Medulla oblongata (tissue), 1 donor: ENCODE measurements around the gene LHFPL3.
"Not testable (repeated sequence)": the region's sequence is repeated elsewhere in the genome, so short reads cannot be mapped to it uniquely, and the experiment has no call there.

Source experiments
- DNase-seq: peaks from one replicate; pipeline ENCODE4 v3.0.0-alpha.2; 2015; ENCODE audit errors: extremely low spot score

LHFPL3 gene

DNA sequence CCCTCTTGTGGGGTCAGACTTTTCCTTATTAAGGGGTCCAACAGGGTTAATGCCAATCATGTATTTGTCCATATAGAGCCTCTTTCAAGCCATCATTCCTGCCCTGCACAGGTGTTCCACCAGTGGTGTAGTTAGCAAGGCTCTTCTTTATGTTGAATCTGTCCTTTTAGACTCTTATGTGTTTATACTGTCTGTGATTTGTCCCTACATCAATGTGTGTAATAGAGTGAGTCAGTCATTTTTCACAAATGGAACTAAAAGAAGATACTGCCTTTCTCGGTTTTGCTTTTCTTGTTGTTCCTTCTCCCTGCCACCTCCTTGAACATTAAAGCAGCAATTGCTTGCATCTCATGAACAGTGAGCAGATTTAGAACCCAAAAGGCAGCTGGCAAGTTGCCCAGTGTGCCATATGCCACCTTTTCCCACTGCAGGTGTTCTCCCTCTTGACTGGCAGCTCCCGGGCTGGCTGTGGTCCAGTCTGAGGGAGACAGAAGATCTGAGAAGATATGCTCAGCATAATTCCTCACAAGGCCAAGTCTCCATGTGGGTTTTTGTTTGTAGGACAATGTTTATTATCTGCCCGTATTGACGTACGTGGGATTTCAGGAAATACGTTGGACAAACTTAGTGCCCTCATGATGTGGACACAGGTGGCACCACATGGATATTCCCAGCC is 154.1 kb downstream of the LHFPL3 start:
- DNase-seq = no peak

- no peak for DNase-seq
These were observed 158.5 kb downstream of the LHFPL3 start for GRCh38 chr7:104486931-104487330.

DNA sequence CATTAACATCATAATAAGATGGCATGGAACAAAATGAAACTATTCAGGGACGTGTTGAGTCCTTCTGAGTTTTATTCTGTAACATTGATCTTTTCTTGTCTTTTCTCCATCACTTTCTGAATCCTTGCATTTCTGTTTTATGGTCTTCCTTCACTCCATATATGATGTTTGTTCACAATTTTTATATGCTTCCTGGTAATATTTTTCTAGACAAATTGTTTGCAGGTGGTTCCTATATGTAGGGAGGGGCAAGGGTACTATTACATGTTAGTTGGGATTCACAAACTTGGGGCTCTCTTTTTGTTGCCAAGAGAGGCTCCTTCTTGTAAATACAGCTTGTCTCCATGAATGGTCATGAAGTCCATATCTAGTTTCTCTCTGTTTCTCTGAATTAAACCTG is 159.2 kb downstream of the LHFPL3 start:
- DNase-seq = no peak

- DNase-seq = no peak
These were observed 169.1 kb downstream of the LHFPL3 start for GRCh38 chr7:104497379-104497967.

DNA sequence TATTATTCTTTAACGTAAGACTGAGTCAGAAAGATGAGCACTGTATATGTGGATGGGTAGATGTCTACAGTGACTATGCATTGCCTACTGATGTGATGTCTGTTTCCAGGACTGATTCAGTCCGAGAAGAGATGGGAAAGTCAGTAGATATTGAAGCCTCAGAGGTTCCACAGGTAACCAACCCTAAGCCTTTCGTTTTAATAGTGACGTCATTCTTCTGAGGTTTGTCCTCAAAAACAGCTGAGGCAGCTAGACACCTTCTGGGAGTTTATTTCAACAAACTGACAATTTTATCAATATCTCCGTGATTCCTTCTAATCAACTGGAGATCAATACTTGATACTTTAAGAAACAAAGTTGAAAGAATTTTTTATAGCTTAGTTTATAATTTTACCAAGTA is 171.6 kb downstream of the LHFPL3 start:
- DNase-seq = no peak

DNA sequence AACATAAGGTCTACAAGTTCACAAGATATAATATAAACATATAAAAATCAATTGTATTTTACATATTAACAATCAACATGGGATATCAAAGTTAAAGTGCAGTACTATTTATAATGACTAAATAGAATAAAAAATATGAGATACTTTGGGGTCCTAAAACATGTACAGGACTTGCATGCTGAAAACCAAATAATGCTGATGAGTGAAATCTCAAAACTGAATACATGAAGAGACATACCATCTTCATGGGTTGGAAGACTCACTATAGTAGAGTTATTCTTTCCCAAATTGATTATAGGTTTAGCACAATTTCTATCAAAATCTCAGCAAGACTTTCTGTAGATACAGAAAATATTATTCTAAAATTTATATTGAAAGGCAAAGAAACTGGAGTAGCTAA is 181.5 kb downstream of the LHFPL3 start:
- no peak for DNase-seq

DNA sequence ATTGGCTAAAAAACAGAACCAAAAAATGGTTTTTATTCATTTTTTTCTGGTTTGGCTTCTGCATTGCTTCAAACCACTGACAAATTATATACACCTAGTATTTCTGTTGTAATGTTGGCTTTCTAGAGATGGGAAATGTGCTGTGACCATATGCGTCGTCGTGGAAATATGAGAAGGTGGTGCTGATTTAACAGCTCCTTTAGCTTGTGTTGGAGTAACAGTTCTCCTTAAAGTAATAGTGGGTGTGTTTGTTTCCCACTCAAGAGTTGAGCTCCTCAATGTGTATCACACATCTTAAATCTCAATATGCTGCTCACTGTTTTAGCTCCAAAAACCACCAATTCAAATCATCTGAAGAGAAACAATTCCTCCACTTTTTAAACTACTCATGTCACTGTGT is 196.4 kb downstream of the LHFPL3 start:
- DNase-seq = no peak

DNA sequence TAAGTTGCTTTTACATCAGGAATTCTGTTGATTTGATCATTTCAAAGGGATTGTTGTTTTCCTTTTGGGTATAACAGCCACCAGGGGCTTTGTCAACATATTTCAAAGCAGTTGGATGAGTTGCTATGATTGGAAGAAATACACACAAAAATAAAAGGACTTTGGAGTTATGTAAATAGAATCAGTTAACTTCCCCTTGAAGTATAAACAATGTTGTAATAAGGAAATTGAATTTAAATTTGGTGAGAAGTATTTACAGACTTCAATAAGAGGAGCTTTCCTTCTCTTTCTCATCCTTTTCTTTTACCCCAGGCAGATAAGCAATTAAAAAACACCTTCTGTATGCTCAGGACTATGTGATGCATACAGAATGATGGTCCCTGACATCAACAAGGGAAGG is 199.7 kb downstream of the LHFPL3 start:
- DNase-seq = no peak

DNA sequence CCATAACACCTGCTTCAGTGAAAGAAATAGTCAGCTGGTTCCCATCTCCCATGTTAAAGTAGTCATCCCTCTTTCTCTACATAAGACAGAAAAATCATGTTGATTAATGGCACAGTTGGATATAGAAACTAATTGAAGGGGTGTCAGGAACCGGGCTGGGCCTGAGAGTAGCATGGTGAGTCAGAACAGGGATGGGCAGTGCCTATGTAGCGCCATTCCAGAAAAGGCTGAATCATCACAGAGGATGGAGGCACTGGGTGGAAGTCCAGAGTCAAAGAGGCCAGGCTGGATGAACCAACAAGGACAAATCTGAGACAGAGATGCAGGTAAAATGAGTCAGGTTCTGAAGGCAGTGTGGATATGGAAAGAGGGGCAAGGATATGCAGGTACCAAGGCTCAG is 201.2 kb downstream of the LHFPL3 start:
- DNase-seq = no peak

- DNase-seq = no peak
These were observed 201.8 kb downstream of the LHFPL3 start for GRCh38 chr7:104530251-104530650.

GRCh38 chr7:104534149-104534548 is 205.7 kb downstream of the LHFPL3 start:
- no peak for DNase-seq

- no peak for DNase-seq
These were observed 207.4 kb downstream of the LHFPL3 start for GRCh38 chr7:104535841-104536240.

DNA sequence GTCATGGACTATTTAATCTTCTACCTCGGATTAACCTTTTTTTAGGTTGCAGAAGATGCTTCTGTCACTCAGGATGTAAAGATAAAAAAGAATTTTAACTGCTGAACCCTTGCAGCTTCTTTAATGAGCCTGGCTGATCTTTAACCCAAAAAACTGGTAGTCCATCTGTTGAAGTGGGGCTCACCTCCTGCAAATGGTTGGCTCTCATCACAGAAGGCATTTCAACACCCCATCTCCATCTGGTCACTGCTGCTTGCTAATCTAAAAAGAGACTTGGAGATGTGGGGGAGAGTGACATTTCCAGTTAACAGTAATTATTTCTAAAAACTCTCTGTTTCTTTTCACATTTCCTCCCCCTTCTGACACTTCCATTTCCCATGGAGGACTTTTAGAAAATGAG is 208.6 kb downstream of the LHFPL3 start:
- no peak for DNase-seq

DNA sequence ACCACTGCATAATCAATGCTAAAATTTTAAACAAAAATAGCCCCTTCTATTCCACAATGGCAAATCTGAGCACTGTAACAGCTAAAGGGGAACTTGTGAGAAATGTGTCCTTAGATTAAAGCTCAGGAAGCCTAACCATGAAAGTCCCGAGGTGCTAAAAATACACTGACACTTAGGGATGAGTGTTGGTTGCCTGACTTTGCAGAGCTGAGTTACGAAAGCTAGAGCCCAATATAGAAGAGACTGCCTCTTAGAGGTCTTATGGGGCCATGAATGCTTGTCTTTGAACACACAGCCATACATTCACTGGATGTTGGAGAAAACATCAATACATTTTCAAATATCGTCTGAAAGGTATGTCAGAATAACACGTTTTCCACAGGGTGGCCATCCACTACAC is 209.7 kb downstream of the LHFPL3 start:
- DNase-seq = no peak

DNA sequence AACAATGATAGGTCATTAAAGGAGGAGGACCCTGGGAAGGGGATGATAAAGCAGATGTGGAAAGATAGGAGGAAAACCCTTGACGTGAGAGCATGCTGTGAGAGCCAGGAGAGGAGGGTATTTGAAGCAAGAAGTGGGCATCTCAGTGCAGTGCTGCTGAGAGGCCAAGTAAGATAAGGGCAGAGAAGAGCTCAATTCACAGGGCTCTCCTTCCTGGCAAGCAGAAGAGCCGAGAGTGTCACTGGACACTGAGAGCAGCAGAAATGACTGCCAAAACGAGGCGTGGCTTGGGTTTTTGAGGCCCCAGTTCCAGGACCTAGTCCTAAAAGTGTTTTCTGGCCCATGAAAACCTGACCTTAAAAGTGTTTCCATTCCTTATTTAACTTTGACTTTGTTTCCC is 213.5 kb downstream of the LHFPL3 start:
- no peak for DNase-seq

DNA sequence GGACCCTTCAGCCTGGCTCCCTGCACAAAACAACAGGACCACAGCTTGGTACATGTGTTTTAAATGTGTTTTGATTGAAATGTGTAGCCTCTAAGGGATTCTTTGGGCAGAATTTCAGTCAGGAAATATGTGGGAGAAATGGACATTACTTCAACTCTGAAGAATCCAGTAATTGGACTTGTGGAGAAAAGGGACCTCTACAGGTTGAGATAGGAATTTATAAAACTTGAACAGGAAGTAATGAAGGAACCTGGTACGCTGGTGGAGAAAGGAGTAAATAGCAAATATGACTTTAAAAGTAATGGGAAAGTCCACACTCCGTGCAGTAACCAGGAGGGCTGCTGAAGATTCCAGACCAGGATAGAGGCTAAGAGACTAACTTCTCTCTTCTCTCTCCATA is 220.5 kb downstream of the LHFPL3 start:
- no peak for DNase-seq

DNA sequence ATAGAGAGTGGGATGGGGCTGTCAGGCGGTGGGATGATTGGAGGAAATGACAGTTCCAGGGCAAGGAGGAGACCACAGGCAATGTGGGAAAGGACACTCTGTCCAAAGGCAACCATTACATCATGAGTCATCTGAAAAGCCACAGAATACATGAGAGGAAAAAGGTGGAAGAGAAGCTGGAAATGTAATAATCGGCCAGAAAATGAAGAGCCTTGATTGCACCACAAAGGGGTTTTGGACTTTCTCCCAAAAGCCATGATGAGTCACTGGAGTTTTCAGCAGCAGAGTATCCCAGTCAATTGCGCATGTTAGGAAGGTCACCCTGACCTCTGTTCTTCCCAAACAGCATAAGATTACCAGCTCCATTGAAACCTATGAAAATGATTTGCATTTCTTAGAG is 222.0 kb downstream of the LHFPL3 start:
- DNase-seq = no peak

DNA sequence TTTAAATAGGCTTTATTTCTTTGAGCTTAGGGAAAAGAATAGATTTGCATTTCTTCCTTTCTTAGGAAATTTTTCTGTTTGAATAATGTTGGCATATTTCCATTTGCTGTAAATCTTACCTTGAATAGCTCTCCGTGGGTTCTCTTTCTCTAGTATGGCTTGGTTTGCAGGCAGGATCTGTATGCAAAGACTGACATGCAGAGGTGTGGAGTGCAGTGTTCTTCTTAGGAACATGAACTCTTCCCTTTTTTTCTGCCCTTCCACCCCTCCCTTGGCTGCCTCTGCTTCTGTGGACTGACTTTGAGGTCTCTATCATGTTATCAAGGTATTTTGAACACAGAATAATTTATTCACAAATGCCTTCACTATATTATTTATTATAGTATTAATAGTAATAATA is 222.8 kb downstream of the LHFPL3 start:
- no peak for DNase-seq

- peak; percentile 43 for DNase-seq
These were observed 223.7 kb downstream of the LHFPL3 start for GRCh38 chr7:104552102-104552501.

DNA sequence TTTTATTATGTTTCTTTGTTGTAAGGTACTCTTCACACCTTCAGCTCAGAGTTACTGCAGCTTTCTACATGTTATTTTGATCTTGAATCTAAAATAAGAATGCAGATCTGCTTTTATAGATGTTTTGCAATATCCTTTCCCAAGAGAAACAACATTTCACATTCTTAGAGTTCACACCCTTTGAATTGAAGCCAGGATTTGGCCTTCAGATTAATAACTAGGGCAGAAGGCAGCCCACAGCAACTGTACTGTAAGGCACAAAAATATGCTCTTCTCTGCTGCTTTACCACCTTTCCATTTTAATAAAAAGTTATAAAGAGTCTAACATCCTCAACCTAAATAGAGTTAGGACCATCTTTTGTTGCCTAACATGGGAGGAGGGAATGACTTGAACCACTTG is 224.7 kb downstream of the LHFPL3 start:
- DNase-seq = no peak

GRCh38 chr7:104563350-104563901 is 235.0 kb downstream of the LHFPL3 start:
- DNase-seq = not testable (repeated sequence)

- no peak for DNase-seq
These were observed 241.3 kb downstream of the LHFPL3 start for GRCh38 chr7:104569751-104570150.

GRCh38 chr7:104572554-104572953 is 244.2 kb downstream of the LHFPL3 start:
- DNase-seq = no peak

DNA sequence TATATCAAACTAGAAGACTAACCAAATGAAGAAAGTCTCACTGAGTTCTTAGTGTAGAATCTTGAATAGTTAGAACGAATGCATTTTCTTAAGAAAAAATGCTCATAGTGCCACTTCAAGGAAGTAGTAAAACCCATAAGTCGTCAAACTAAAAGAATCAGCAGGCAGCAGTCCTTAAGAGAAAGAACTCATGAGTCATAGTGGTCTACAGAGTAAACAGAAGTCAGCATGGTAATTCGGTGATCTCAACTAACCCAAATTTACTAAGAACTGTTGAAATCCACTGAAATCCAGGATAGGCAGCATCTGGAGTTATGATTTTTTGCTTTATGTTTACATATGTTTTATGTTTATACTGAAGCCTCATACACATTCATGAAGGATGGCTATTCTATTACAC is 256.2 kb downstream of the LHFPL3 start:
- no peak for DNase-seq
